Measurements from ENCODE around the gene PRDM5. TPM values are rescaled to one million over a fixed set of nuclear protein-coding genes. Genes with fewer than 3 reads are reported as not detected.

PRDM5 gene
- total and polyA plus RNA-seq, 2 experiments from 2014 or later: 8.7 to 12.6 TPM

DNA sequence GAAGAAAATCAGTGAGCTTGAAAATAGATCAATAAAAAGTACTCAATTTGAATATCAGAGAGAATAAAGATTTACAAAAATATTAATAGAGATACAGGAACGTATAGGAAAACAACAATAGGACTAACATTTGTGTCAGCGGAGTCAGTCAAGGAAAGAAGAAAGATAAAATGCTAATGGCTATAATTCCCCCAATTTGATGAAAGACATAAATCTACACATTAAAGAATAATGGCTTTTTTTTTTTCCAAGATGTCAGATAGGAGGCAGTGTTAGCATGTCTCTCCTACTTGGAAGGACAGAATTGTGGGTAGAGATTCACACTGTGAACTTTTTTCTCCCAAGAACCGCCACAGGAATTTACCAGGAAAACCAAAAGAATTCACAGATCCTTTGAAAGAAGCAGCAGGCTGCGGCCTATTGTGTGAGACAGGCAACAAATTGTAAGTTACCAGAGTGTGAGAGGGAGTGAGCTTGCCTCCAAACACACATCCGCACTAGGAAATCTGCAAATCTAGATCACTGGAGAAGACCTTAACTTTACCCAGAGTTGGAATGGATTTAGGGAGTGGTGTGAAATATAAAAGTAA lies 249.9 kb downstream of the PRDM5 start:
- Histone ChIP-seq H3F3A (ENCODE audit: insufficient read depth) (no peaks in the 10 kb centered on the region), H4K20me1 (ENCODE audit: insufficient read depth) (no peaks in the 10 kb centered on the region), H3K4me2 (ENCODE audit: unreplicated experiment) (no peak overlapping the region), H3K9me2 (ENCODE audit: insufficient read depth) (no peaks in the 10 kb centered on the region), H3K4me3 (no peak overlapping the region), H3K9me3 (ENCODE audit: low read depth) (no peaks in the 10 kb centered on the region), H3K27me3 (replicated peaks; ENCODE audit: insufficient read depth) (no peaks in the 10 kb centered on the region), H2AFZ (no peak overlapping the region), H3K79me2 (ENCODE audit: insufficient read depth) (no peaks in the 10 kb centered on the region), H3K9ac (no peak overlapping the region), H3K36me3 (ENCODE audit: low read depth) (no peaks in the 10 kb centered on the region), H3K4me1 (ENCODE audit: insufficient read depth) (no peaks in the 10 kb centered on the region), H3K27ac (no peak overlapping the region)
- TF ChIP-seq EZH2 (IDR thresholded peaks at IDR 0.05; ENCODE audit: insufficient read depth, poor library complexity, severe bottlenecking) (no peak), EZH2phosphoT487 (IDR thresholded peaks at IDR 0.05; ENCODE audit: insufficient read depth, low read depth) (no peak)
- WGBS, 2 experiments (ENCODE audit: low coverage in 1 of 2, low lambda C conversion rate in 2 of 2, missing lambda C conversion rate in 2 of 2): 73 to 75% methylated on average over 5 of the region's 5 CpGs
- in situ Hi-C loops (cut with MboI): no loop called here
- DNase-seq: no peak

- Histone ChIP-seq H3K27me3 (replicated peaks; ENCODE audit: insufficient read depth) (no peaks in the 10 kb centered on the region), H2AFZ (no peak overlapping the region), H3K27ac (no peak overlapping the region), H4K20me1 (ENCODE audit: insufficient read depth) (no peaks in the 10 kb centered on the region), H3K9me3 (ENCODE audit: low read depth) (no peaks in the 10 kb centered on the region), H3K4me3 (no peak overlapping the region), H3F3A (ENCODE audit: insufficient read depth) (no peaks in the 10 kb centered on the region), H3K4me2 (ENCODE audit: unreplicated experiment) (no peak overlapping the region), H3K9me2 (ENCODE audit: insufficient read depth) (no peaks in the 10 kb centered on the region), H3K9ac (no peak overlapping the region), H3K79me2 (ENCODE audit: insufficient read depth) (no peaks in the 10 kb centered on the region), H3K36me3 (ENCODE audit: low read depth) (no peaks in the 10 kb centered on the region), H3K4me1 (ENCODE audit: insufficient read depth) (no peaks in the 10 kb centered on the region)
- TF ChIP-seq EZH2 (IDR thresholded peaks at IDR 0.05; ENCODE audit: insufficient read depth, poor library complexity, severe bottlenecking) (no peak), EZH2phosphoT487 (IDR thresholded peaks at IDR 0.05; ENCODE audit: insufficient read depth, low read depth) (no peak)
- WGBS, 2 experiments (ENCODE audit: low coverage in 1 of 2, low lambda C conversion rate in 2 of 2, missing lambda C conversion rate in 2 of 2): 0% methylated on average over 1 of the region's 1 CpG
- DNase-seq: no peak
- in situ Hi-C loops (cut with MboI): no loop called here
Measured at GRCh38 chr4:120672076-120672475, 250.4 kb downstream of the PRDM5 start.

- in situ Hi-C loops (cut with MboI): no loop called here
- no peak for TF ChIP-seq EZH2phosphoT487 (IDR thresholded peaks at IDR 0.05; ENCODE audit: insufficient read depth, low read depth)
- TF ChIP-seq EZH2 (IDR thresholded peaks at IDR 0.05; ENCODE audit: insufficient read depth, poor library complexity, severe bottlenecking): no peak
Measured at GRCh38 chr4:120671538-120671937, 251.0 kb downstream of the PRDM5 start.

GRCh38 chr4:120667102-120667501 lies 255.4 kb downstream of the PRDM5 start:
- Histone ChIP-seq H3K4me2 (ENCODE audit: unreplicated experiment) (no peak overlapping the region), H3K9me2 (ENCODE audit: insufficient read depth) (no peaks in the 10 kb centered on the region), H3K9me3 (ENCODE audit: low read depth) (no peaks in the 10 kb centered on the region), H3K27ac (no peak overlapping the region), H3K9ac (no peak overlapping the region), H3K36me3 (ENCODE audit: low read depth) (no peaks in the 10 kb centered on the region), H3K4me3 (no peak overlapping the region), H2AFZ (no peak overlapping the region), H3K79me2 (ENCODE audit: insufficient read depth) (no peaks in the 10 kb centered on the region), H3K4me1 (ENCODE audit: insufficient read depth) (no peaks in the 10 kb centered on the region), H4K20me1 (ENCODE audit: insufficient read depth) (no peaks in the 10 kb centered on the region), H3F3A (ENCODE audit: insufficient read depth) (no peaks in the 10 kb centered on the region), H3K27me3 (replicated peaks; ENCODE audit: insufficient read depth) (no peaks in the 10 kb centered on the region)
- in situ Hi-C loops (cut with MboI): no loop called here
- WGBS, 2 experiments (ENCODE audit: low coverage in 1 of 2, low lambda C conversion rate in 2 of 2, missing lambda C conversion rate in 2 of 2): 72 to 79% methylated on average over 3 of the region's 3 CpGs
- TF ChIP-seq EZH2 (IDR thresholded peaks at IDR 0.05; ENCODE audit: insufficient read depth, poor library complexity, severe bottlenecking) (no peak), EZH2phosphoT487 (IDR thresholded peaks at IDR 0.05; ENCODE audit: insufficient read depth, low read depth) (no peak)
- no peak for DNase-seq

More at GRCh38 chr4:120671538-120671937, 251.0 kb downstream of the PRDM5 start:
- H3K4me3 ChIP-seq: no peak overlapping the region
- H3K9me3 ChIP-seq (ENCODE audit: low read depth): no peaks in the 10 kb centered on the region
- H3K79me2 ChIP-seq (ENCODE audit: insufficient read depth): no peaks in the 10 kb centered on the region
- H3K9ac ChIP-seq: no peak overlapping the region
- H3F3A ChIP-seq (ENCODE audit: insufficient read depth): no peaks in the 10 kb centered on the region
- no peak overlapping the region for H3K27ac ChIP-seq
- H4K20me1 ChIP-seq (ENCODE audit: insufficient read depth): no peaks in the 10 kb centered on the region
- WGBS, 2 experiments (ENCODE audit: low coverage in 1 of 2, low lambda C conversion rate in 2 of 2, missing lambda C conversion rate in 2 of 2): 88 to 90% methylated on average over 3 of the region's 3 CpGs
- no peaks in the 10 kb centered on the region for H3K4me1 ChIP-seq (ENCODE audit: insufficient read depth)
- H2AFZ ChIP-seq: no peak overlapping the region
- DNase-seq: no peak
- no peak overlapping the region for H3K4me2 ChIP-seq (ENCODE audit: unreplicated experiment)
- no peaks in the 10 kb centered on the region for H3K27me3 ChIP-seq (replicated peaks; ENCODE audit: insufficient read depth)
- H3K36me3 ChIP-seq (ENCODE audit: low read depth): no peaks in the 10 kb centered on the region
- H3K9me2 ChIP-seq (ENCODE audit: insufficient read depth): no peaks in the 10 kb centered on the region

Measured in GM23248 (cell line).